Central memory CD8-positive, alpha-beta T cell (primary cell): ENCODE results near the gene BID.

Experiments used
- ATAC-seq: fragments of 150-1000 bp; cut with Tn5 transposase; replicated peaks from 2 replicates; pipeline ENCODE4 v1.10.0; 2022; ENCODE audit warnings: mild to moderate bottlenecking, moderate FRiP score, moderate number of reproducible peaks; ENCODE audit not compliant: poor library complexity, severe bottlenecking; ENCODE audit errors: extremely low read depth
- DNase-seq, 2 donors: peaks; one replicate each; pipeline ENCODE4 v3.0.0; 2021; ENCODE audit warnings: low spot score in 2 of 2
- H3K27ac Mint-ChIP-seq: one replicate; pipeline ENCODE4 v1.8.0; 2022; ENCODE audit warnings: low read depth, mild to moderate bottlenecking, moderate library complexity, mixed read lengths
- H3K27me3 Mint-ChIP-seq: one replicate; pipeline ENCODE4 v1.8.0; 2022; ENCODE audit warnings: mixed read lengths
- H3K36me3 Mint-ChIP-seq: one replicate; pipeline ENCODE4 v1.8.0; 2022; ENCODE audit warnings: mild to moderate bottlenecking, moderate library complexity, mixed read lengths; ENCODE audit not compliant: insufficient read depth
- H3K4me1 Mint-ChIP-seq: one replicate; pipeline ENCODE4 v1.8.0; 2022; ENCODE audit warnings: mixed read lengths
- H3K4me3 Mint-ChIP-seq: one replicate; pipeline ENCODE4 v1.8.0; 2022; ENCODE audit warnings: mild to moderate bottlenecking, moderate library complexity, mixed read lengths
- H3K9me3 Mint-ChIP-seq: one replicate; pipeline ENCODE4 v1.8.0; 2022; ENCODE audit warnings: mixed read lengths

The BID gene

DNA sequence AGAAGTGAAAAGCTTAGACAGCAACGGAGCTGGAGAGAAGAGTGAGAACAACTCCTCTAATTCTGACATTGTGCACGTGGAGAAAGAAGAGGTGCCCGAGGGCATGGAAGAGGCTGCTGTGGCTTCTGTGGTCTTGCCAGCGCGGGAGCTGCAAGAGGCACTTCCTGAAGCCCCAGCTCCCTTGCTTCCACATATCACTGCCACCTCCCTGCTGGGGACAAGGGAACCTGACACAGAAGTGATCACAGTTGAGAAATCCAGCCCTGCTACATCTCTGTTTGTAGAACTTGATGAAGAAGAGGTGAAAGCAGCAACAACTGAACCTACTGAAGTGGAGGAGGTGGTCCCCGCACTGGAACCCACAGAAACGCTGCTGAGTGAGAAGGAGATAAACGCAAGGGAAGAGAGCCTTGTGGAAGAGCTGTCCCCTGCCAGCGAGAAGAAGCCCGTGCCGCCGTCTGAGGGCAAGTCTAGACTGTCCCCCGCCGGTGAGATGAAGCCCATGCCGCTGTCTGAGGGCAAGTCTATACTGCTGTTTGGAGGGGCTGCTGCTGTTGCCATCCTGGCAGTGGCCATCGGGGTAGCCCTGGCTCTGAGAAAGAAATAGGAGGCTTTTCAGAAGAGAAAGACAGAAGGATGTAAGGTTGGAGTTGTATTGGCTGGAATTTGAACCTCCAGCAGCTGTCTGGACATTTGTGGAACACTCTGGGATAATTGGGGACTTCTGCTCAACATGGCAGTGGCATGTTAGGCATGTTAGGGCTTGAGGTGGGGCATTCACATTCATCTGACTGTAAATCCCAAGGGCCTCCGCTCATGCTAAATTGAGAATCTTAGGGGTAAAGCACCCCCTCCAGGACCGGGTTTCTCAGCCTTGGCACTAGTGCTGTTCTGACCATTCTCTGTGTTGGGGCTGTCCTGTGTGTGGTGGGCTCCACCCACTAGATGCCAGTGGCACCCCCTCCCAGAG lies 47.1 kb downstream of the BID start:
- DNase-seq = no peak
- H3K4me1 Mint-ChIP-seq = peaks cover 17% of the 10 kb centered on the region
- H3K9me3 Mint-ChIP-seq = no peaks in the 10 kb centered on the region
- no peak for ATAC-seq
- H3K27ac Mint-ChIP-seq = peak overlapping the region; percentile 84
- H3K4me3 Mint-ChIP-seq = no peak overlapping the region
- peaks cover 9% of the 10 kb centered on the region for H3K36me3 Mint-ChIP-seq
- H3K27me3 Mint-ChIP-seq = no peaks in the 10 kb centered on the region

DNA sequence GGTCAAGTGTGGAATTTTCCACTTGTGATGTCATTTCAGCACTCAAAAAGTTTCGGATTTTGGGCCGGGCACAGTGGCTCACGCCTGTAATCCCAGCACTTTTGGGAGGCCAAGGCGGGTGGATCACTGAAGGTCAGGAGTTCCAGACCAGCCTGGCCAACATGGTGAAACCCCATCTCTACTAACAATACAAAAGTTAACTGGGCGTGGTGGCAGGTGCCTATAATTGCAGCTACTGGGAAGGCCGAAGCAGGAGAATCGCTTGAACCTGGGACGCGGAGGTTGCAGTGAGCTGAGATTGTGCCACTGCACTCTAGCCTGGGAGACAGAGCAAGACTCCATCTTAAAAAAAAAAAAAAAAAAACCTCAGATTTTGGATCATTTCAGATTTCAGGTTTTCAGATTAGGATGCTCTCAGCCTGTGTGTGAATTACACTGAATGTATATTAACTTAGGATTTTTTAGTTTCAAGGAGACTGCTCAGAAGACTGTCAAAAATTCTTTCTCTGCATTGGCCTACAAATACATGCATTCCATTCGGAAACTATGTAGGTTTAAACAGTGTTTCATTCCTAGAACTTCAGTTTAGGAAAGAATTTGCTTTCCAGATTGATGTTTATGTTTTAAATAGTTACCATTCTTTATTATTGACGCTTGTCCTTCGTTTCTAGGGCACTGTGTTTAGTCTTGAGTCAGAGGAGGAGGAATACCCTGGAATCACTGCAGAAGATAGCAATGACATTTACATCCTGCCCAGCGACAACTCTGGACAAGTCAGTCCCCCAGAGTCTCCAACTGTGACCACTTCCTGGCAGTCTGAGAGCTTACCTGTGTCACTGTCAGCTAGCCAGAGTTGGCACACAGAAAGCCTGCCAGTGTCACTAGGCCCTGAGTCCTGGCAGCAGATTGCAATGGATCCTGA lies 48.0 kb downstream of the BID start:
- Mint-ChIP-seq H3K27ac (peak overlapping the region; percentile 84), H3K36me3 (peaks cover 9% of the 10 kb centered on the region), H3K9me3 (no peaks in the 10 kb centered on the region), H3K4me3 (no peak overlapping the region), H3K27me3 (no peaks in the 10 kb centered on the region), H3K4me1 (peaks cover 17% of the 10 kb centered on the region)
- no peak for ATAC-seq
- DNase-seq = no peak

DNA sequence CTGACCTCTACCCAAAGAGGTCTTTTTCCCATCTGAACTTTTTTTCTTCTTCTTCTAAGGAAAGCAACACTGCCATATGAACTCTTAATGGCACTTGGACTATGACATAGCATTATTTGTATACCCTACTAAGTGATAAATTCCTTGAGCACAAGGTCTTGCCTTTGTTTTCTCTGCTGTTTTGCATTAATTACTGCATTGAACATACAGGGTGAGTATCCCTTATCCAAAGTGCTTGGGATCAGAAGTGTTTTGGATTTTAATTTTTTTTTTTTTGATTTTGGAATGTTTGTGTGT lies 48.8 kb downstream of the BID start:
- DNase-seq = no peak
- Mint-ChIP-seq H3K9me3 (no peaks in the 10 kb centered on the region), H3K36me3 (peaks cover 8% of the 10 kb centered on the region), H3K27me3 (no peaks in the 10 kb centered on the region), H3K4me3 (no peak overlapping the region), H3K4me1 (peaks cover 17% of the 10 kb centered on the region), H3K27ac (peak overlapping the region; percentile 0)
- ATAC-seq = no peak

DNA sequence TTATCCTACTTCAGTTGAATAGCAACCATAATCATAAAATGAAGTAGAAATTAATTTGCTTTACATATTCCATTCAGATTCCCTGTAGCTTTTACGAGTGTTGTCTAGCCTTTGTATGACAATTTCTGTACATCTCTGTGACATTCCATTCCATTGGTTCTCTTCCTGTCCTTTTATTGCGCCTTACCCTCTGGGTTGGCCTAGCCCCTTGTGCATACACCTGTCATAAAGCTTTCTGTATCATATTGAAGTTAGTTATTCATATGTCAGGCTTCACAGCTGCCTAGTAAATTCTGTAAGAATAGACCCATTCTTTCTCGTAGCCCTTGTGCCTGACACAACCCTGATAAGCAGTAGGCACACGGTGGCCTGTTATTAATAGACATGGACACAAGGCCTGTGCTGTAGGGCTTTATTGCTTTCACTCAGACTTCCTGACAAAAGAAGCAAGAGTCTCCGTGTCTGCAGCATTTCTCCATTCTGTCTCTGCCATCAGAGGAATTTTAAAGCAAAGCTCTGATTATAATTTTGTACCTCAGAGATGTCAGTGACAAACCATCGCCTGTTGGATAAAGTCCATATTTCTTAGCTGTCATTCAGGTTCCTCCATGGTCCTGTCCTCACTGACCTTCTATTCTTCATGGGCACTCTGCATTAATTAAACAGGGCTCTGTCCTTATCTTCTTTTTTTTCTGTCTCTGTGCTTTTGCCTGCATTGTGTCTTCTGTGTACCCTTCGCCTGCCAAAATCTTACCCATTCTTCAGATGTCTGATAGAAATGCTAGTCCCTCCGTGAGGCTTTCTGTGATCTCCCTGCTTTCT lies 49.4 kb downstream of the BID start:
- ATAC-seq (no peak), DNase-seq (no peak)
- Mint-ChIP-seq H3K4me3 (no peak overlapping the region), H3K27ac (peak overlapping the region; percentile 0), H3K36me3 (peaks cover 8% of the 10 kb centered on the region), H3K4me1 (peaks cover 17% of the 10 kb centered on the region), H3K9me3 (no peaks in the 10 kb centered on the region), H3K27me3 (no peaks in the 10 kb centered on the region)

DNA sequence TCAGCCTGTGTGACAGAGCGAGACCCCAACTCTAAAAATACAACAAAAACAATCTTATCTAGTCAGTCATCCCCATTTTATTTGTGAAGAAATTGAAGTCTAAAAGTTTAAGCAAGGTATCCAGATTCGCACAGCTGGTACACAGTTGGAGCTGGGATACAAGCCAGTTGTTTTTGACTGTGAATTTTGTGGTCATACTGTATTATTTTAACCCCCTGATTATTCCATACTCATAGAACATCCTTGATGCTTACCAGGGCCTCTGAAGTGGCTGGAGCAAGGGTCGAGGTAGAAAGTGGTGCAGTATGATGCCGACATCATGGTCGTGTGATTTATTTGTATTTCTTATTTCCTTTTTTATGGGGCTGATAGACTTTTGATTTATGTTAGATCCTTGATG lies 50.0 kb downstream of the BID start:
- ATAC-seq = no peak
- H3K4me1 Mint-ChIP-seq = peaks cover 17% of the 10 kb centered on the region
- no peak overlapping the region for H3K27ac Mint-ChIP-seq

DNA sequence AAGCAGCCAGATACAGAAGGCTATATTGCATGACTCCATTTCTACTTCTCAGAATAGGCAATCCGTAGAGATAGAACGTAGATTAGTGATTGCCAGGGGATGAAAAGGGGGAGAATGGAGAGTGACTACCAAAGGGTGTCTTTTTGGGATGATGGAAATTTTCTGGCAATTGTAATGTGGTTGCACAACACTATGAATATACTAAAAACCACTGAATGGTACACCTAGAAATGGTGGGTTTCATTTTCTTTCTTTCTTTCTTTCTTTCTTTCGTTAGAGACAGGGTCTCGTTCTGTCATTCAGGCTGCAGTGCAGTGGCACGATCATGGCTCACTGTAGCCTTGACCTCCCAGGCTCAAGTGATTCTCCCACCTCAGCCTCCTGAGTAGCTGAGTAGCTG lies 54.4 kb downstream of the BID start:
- Mint-ChIP-seq H3K36me3 (no peaks in the 10 kb centered on the region), H3K27me3 (no peaks in the 10 kb centered on the region), H3K4me1 (peaks cover 6% of the 10 kb centered on the region), H3K4me3 (no peak overlapping the region), H3K9me3 (no peaks in the 10 kb centered on the region), H3K27ac (no peak overlapping the region)
- ATAC-seq (no peak), DNase-seq (no peak)

More for the DNA sequence above, 50.0 kb downstream of the BID start:
- Mint-ChIP-seq H3K36me3 (peaks cover 5% of the 10 kb centered on the region), H3K9me3 (no peaks in the 10 kb centered on the region), H3K27me3 (no peaks in the 10 kb centered on the region), H3K4me3 (no peak overlapping the region)
- DNase-seq = no peak

DNA sequence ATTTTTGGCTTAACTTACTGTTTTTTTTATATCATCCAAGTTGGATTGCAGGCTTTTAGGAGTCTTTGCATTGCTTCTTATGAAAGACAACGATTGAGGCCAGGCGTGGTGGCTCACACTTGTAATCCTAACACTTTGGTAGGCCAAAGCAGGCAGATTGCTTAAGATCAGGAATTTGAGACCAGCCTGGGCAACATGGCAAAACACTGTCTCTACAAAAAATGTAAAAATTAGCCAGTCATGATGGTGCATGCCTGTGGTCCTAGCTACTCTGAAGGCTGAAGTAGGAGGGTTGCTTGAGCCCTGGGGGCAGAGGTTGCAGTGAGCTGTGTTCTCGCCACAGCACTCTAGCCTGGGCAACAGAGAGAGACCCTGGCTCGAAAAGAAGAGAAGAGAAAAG lies 56.6 kb downstream of the BID start:
- DNase-seq (no peak), ATAC-seq (no peak)
- Mint-ChIP-seq H3K36me3 (peaks cover 2% of the 10 kb centered on the region), H3K27me3 (no peaks in the 10 kb centered on the region), H3K4me1 (no peaks in the 10 kb centered on the region), H3K27ac (peak overlapping the region; percentile 88), H3K9me3 (no peaks in the 10 kb centered on the region), H3K4me3 (no peak overlapping the region)

DNA sequence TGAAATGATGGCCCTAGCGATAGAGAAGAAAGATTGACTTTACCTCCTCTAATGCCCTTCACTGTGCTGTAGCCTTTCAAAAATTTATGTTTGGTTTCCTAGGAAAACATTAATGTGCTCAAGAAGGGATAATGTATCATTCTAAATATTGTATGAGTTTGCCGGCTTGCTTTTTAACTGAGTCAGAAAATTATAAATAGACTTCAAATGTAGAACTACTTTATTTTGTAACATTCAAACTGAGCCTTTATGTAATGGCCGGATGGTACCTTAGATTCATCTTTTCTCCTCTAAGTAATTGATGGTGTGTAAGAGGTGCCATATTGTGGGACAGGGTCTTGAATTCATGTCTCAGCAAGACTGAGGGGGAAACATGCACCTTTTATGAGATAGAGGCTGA lies 57.7 kb downstream of the BID start:
- DNase-seq = no peak
- Mint-ChIP-seq H3K9me3 (no peaks in the 10 kb centered on the region), H3K4me1 (no peaks in the 10 kb centered on the region), H3K27me3 (no peaks in the 10 kb centered on the region), H3K4me3 (no peak overlapping the region), H3K27ac (no peak overlapping the region), H3K36me3 (peaks cover 2% of the 10 kb centered on the region)
- ATAC-seq = no peak

DNA sequence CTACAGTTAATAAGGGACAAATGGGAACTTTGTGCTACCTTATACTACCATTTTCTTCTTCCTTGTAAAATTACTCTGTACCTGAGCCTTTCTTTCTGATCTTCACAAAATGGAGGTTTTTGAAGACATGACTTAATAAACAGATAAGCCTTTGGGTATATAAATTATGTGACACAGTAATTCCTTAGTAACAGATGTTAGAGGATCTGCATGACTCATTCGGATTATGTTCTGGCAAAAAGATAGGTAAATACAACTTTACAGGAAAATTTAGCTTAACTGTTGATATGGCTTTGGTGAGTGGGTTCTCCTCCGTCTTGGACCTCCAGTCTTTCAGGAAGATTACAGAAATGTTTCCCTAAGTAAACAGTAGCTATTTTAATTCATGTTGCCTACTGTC lies 61.8 kb downstream of the BID start:
- peak overlapping the region; percentile 19 for H3K27ac Mint-ChIP-seq
- H3K9me3 Mint-ChIP-seq = no peaks in the 10 kb centered on the region
- no peak for DNase-seq

DNA sequence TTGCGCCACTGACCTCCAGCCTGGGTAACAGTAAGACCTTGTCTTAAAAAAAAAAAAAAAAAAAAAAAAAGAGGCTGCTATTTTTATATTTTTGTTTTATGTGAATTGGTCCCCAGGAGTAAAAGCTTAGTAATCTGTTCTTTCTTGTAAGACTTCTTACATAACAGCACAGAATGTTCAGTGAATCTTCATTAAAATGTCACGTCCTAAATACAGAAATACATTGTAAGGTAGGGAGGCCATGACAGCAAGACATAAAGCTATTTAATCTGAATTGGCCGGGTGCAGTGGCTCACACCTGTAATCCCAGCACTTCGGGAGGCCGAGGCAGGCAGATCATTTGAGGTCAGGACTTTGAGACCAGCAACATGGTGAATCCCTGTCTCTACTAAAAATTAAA lies 64.2 kb downstream of the BID start:
- ATAC-seq (no peak), DNase-seq (no peak)
- Mint-ChIP-seq H3K9me3 (no peaks in the 10 kb centered on the region), H3K4me1 (peaks cover 15% of the 10 kb centered on the region), H3K27ac (no peak overlapping the region), H3K36me3 (peaks cover 3% of the 10 kb centered on the region), H3K27me3 (no peaks in the 10 kb centered on the region), H3K4me3 (no peak overlapping the region)

More for the DNA sequence above, 61.8 kb downstream of the BID start:
- Mint-ChIP-seq H3K4me1 (no peaks in the 10 kb centered on the region), H3K4me3 (no peak overlapping the region), H3K36me3 (peaks cover 3% of the 10 kb centered on the region), H3K27me3 (no peaks in the 10 kb centered on the region)
- ATAC-seq = no peak

DNA sequence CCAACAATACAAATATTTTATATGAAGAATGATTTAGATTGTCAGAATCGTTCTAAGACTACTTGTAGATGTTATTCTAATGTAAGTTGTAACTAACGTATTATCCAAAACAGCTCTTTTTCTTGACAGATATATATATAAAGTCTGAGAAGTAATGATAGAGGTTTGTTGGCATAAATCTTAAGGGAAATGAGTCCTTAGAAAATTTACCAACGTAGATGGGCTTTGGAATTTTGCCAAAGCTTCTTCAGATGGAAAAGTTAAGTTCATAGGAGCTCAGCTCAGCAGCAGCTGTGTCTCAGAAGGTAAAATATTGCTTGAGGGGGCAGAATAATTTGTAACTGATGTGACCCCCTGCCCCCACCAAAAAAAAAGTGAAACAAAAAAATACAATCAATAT lies 66.7 kb downstream of the BID start:
- DNase-seq = no peak
- no peak overlapping the region for H3K27ac Mint-ChIP-seq
- peaks cover 4% of the 10 kb centered on the region for H3K36me3 Mint-ChIP-seq
- no peaks in the 10 kb centered on the region for H3K9me3 Mint-ChIP-seq
- H3K4me3 Mint-ChIP-seq = no peak overlapping the region
- ATAC-seq = no peak
- peaks cover 15% of the 10 kb centered on the region for H3K4me1 Mint-ChIP-seq
- no peaks in the 10 kb centered on the region for H3K27me3 Mint-ChIP-seq

DNA sequence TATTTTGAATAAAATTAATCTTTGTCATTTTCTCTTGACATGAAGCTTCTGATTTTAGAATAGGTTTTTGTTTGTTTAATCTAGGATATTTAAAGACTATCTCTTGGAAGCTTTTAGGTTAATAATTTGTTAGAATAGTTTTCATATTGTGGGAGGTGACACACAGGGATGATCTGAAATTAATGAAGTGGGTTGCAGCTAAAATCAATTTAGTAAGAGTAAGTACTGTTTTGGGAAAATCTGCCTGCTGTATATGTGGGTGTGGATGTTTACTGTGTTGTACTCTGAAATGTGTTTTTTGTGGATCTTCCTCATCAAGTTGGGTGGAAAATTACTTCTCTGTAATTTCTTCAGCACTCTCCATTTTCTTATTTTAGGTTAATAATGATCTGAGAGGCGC lies 67.3 kb downstream of the BID start:
- ATAC-seq (no peak), DNase-seq (no peak)
- no peak overlapping the region for H3K4me3 Mint-ChIP-seq
- H3K27me3 Mint-ChIP-seq = no peaks in the 10 kb centered on the region
- H3K9me3 Mint-ChIP-seq = no peaks in the 10 kb centered on the region
- peak overlapping the region; percentile 80 for H3K27ac Mint-ChIP-seq
- peaks cover 15% of the 10 kb centered on the region for H3K4me1 Mint-ChIP-seq
- H3K36me3 Mint-ChIP-seq = peaks cover 4% of the 10 kb centered on the region
